GM23248 (cell line): ENCODE data around the gene TMEM52B. TPM values are rescaled to one million over a fixed set of nuclear protein-coding genes. Genes with fewer than 3 reads are reported as not detected.

Experiments used
- DNase-seq: peaks from one replicate; pipeline ENCODE4 v3.0.0-alpha.2; 2015
- H2AFZ ChIP-seq: fragments of 200-600 bp; sonication (generic); 2 replicates; pipeline ENCODE4 v1.6.1; 2016; ENCODE audit warnings: antibody characterized with exemption
- H3F3A ChIP-seq: fragments of 200-600 bp; sonication (generic); 2 replicates; pipeline ENCODE4 v1.6.1; 2016; ENCODE audit warnings: mild to moderate bottlenecking, antibody characterized with exemption, mixed run types; ENCODE audit not compliant: insufficient read depth
- H3K27ac ChIP-seq: fragments of 200-600 bp; sonication (generic); 2 replicates; pipeline ENCODE4 v1.5.1; 2016; ENCODE audit warnings: mild to moderate bottlenecking
- H3K27me3 ChIP-seq: fragments of 200-600 bp; sonication (generic); replicated peaks from 2 replicates; pipeline ENCODE4 v1.6.1; 2016; ENCODE audit warnings: mild to moderate bottlenecking; ENCODE audit not compliant: insufficient read depth
- H3K36me3 ChIP-seq: fragments of 200-600 bp; sonication (generic); 2 replicates; pipeline ENCODE4 v1.6.1; 2016; ENCODE audit warnings: low read depth, mild to moderate bottlenecking
- H3K4me1 ChIP-seq: fragments of 200-600 bp; sonication (generic); 2 replicates; pipeline ENCODE4 v1.6.1; 2016; ENCODE audit warnings: mild to moderate bottlenecking; ENCODE audit not compliant: insufficient read depth
- H3K4me2 ChIP-seq: fragments of 200-600 bp; sonication (generic); one replicate; pipeline ENCODE4 v1.6.1; 2016; ENCODE audit warnings: mild to moderate bottlenecking; ENCODE audit not compliant: unreplicated experiment
- H3K4me3 ChIP-seq: fragments of 200-600 bp; sonication (generic); 2 replicates; pipeline ENCODE4 v1.5.1; 2016; ENCODE audit warnings: mild to moderate bottlenecking
- H3K79me2 ChIP-seq: fragments of 200-600 bp; sonication (generic); 2 replicates; pipeline ENCODE4 v1.6.1; 2016; ENCODE audit warnings: mild to moderate bottlenecking; ENCODE audit not compliant: insufficient read depth
- H3K9ac ChIP-seq: fragments of 200-600 bp; sonication (generic); 2 replicates; pipeline ENCODE4 v1.6.1; 2016; ENCODE audit warnings: mild to moderate bottlenecking
- H3K9me2 ChIP-seq: fragments of 200-600 bp; sonication (generic); 2 replicates; pipeline ENCODE4 v1.6.1; 2016; ENCODE audit warnings: mixed run types, mild to moderate bottlenecking, moderate library complexity; ENCODE audit not compliant: insufficient read depth
- H3K9me3 ChIP-seq: fragments of 200-600 bp; sonication (generic); one replicate; pipeline ENCODE4 v1.6.1; 2017; ENCODE audit warnings: low read depth
- H4K20me1 ChIP-seq: fragments of 200-600 bp; sonication (generic); 2 replicates; pipeline ENCODE4 v1.6.0; 2016; ENCODE audit not compliant: insufficient read depth
- EZH2 ChIP-seq: fragments of 200-600 bp; sonication (generic); IDR thresholded peaks from 2 replicates; pipeline ENCODE4 v1.6.1; 2018; ENCODE audit warnings: antibody characterized with exemption, mild to moderate bottlenecking; ENCODE audit not compliant: insufficient read depth, poor library complexity, severe bottlenecking
- EZH2phosphoT487 ChIP-seq: fragments of 200-600 bp; sonication (generic); IDR thresholded peaks from 2 replicates; pipeline ENCODE4 v1.6.1; 2018; ENCODE audit warnings: antibody characterized with exemption, moderate library complexity, mild to moderate bottlenecking, low read depth; ENCODE audit not compliant: insufficient read depth
- WGBS, 2 experiments: methylation state at CpG; one replicate each; pipeline ENCODE4 v1.1.6; 2015 to 2017; ENCODE audit warnings: low lambda C conversion rate in 2 of 2, low coverage in 1 of 2; ENCODE audit errors: missing lambda C conversion rate in 2 of 2; 5-methylcytosine and 5-hydroxymethylcytosine counted together
- in situ Hi-C: fragments of 300-500 bp; cut with MboI; formaldehyde crosslinking; loops from 2 replicates; pipeline ENCODE4 v1.15.0; 2020
- polyA plus RNA-seq: library from polyadenylated mRNA; unstranded; fragments of >200 nt; fragmentation: Nextera tagmentation; extraction: Ambion mirVana; gene quantifications from 2 replicates; pipeline ENCODE4 v1.2.1, GENCODE V29; 2016
- total RNA-seq: library from RNA; depleted of rRNA; stranded (reverse); fragments of >200 nt; shearing (Covaris generic); gene quantifications from 2 replicates; pipeline ENCODE4 v1.2.3, GENCODE V29; 2014

The TMEM52B gene
- total and polyA plus RNA-seq, 2 experiments from 2014 or later: 0.25 to 6.7 TPM

- H4K20me1 ChIP-seq: no peaks in the 10 kb centered on the region
- in situ Hi-C loops: loop anchor here (25.0 kb wide), 1 partner anchor 323 kb away; no protein-coding TSS in a partner anchor
- no peaks in the 10 kb centered on the region for H3F3A ChIP-seq
- H3K79me2 ChIP-seq: no peaks in the 10 kb centered on the region
- no peaks in the 10 kb centered on the region for H3K36me3 ChIP-seq
- H3K4me1 ChIP-seq: no peaks in the 10 kb centered on the region
- no peak overlapping the region for H2AFZ ChIP-seq
- no peak for TF ChIP-seq EZH2
- TF ChIP-seq EZH2phosphoT487: no peak
- DNase-seq: no peak
- whole genome bisulfite sequencing, 2 experiments: 44% methylated on average over 4 of the region's 4 CpGs
- no peak overlapping the region for H3K4me3 ChIP-seq
- no peak overlapping the region for H3K4me2 ChIP-seq
- no peak overlapping the region for H3K9ac ChIP-seq
- no peak overlapping the region for H3K27ac ChIP-seq
- no peaks in the 10 kb centered on the region for H3K9me2 ChIP-seq
- H3K27me3 ChIP-seq: no peaks in the 10 kb centered on the region
- H3K9me3 ChIP-seq: no peaks in the 10 kb centered on the region
These were observed 43.7 kb upstream of the TMEM52B start for GRCh38 chr12:10135126-10135525.

GRCh38 chr12:10136637-10137205 lies 42.1 kb upstream of the TMEM52B start:
- Histone ChIP-seq H3K27ac (no peak overlapping the region), H3K9ac (no peak overlapping the region), H3K79me2 (no peaks in the 10 kb centered on the region), H3F3A (no peaks in the 10 kb centered on the region), H3K9me3 (no peaks in the 10 kb centered on the region), H4K20me1 (no peaks in the 10 kb centered on the region), H3K4me2 (no peak overlapping the region), H3K27me3 (no peaks in the 10 kb centered on the region), H3K4me3 (no peak overlapping the region), H3K9me2 (no peaks in the 10 kb centered on the region), H3K4me1 (no peaks in the 10 kb centered on the region), H2AFZ (no peak overlapping the region), H3K36me3 (no peaks in the 10 kb centered on the region)
- 56 to 59% methylated on average over 13 of the region's 13 CpGs for WGBS, 2 experiments
- peak; percentile 13 for DNase-seq
- TF ChIP-seq EZH2phosphoT487 (no peak), EZH2 (no peak)
- in situ Hi-C loops: loop anchor here (25.0 kb wide), 1 partner anchor 324 kb away; no protein-coding TSS in a partner anchor

GRCh38 chr12:10140001-10140400 lies 38.8 kb upstream of the TMEM52B start:
- H3K9ac ChIP-seq: no peak overlapping the region
- no peaks in the 10 kb centered on the region for H4K20me1 ChIP-seq
- no peaks in the 10 kb centered on the region for H3K9me2 ChIP-seq
- in situ Hi-C loops: loop anchor here (25.0 kb wide), 1 partner anchor 328 kb away; no protein-coding TSS in a partner anchor
- H3K36me3 ChIP-seq: no peaks in the 10 kb centered on the region
- no peak for TF ChIP-seq EZH2phosphoT487
- no peak for TF ChIP-seq EZH2
- H3K4me2 ChIP-seq: no peak overlapping the region
- H3K27ac ChIP-seq: no peak overlapping the region
- DNase-seq: peak; percentile 80
- WGBS, 2 experiments: 9 to 18% methylated on average over 2 of the region's 2 CpGs
- H3K27me3 ChIP-seq: no peaks in the 10 kb centered on the region
- no peak overlapping the region for H2AFZ ChIP-seq
- peaks cover 14% of the 10 kb centered on the region for H3K4me1 ChIP-seq
- peaks cover 7% of the 10 kb centered on the region; the same call in 1 of the 2 replicates for H3F3A ChIP-seq
- H3K9me3 ChIP-seq: no peaks in the 10 kb centered on the region
- no peaks in the 10 kb centered on the region for H3K79me2 ChIP-seq
- no peak overlapping the region for H3K4me3 ChIP-seq

- no peaks in the 10 kb centered on the region for H4K20me1 ChIP-seq
- no peaks in the 10 kb centered on the region for H3K79me2 ChIP-seq
- DNase-seq: peak; percentile 48
- no peaks in the 10 kb centered on the region for H3K9me2 ChIP-seq
- H3K27ac ChIP-seq: no peak overlapping the region
- H3K36me3 ChIP-seq: no peaks in the 10 kb centered on the region
- no peaks in the 10 kb centered on the region for H3K9me3 ChIP-seq
- H3K9ac ChIP-seq: no peak overlapping the region
- TF ChIP-seq EZH2 (no peak), EZH2phosphoT487 (no peak)
- peaks cover 7% of the 10 kb centered on the region; the same call in 1 of the 2 replicates for H3F3A ChIP-seq
- no peak overlapping the region for H3K4me2 ChIP-seq
- peaks cover 14% of the 10 kb centered on the region for H3K4me1 ChIP-seq
- in situ Hi-C loops: loop anchor here (25.0 kb wide), 1 partner anchor 331 kb away; no protein-coding TSS in a partner anchor
- H2AFZ ChIP-seq: no peak overlapping the region
- WGBS, 2 experiments: 0% methylated on average over 1 of the region's 1 CpG
- no peak overlapping the region for H3K4me3 ChIP-seq
- no peaks in the 10 kb centered on the region for H3K27me3 ChIP-seq
These were observed 35.7 kb upstream of the TMEM52B start for GRCh38 chr12:10142976-10143589.
